PC-3 (cell line): ENCODE data around the gene NDUFA11. TPM values are rescaled to one million over a fixed set of nuclear protein-coding genes. Genes with fewer than 3 reads are reported as not detected.
A peak's percentile ranks its signal among the peaks of the same experiment; 100 is the strongest.

Source experiments
- ATAC-seq: fragments of 200-7000 bp; cut with Tn5 transposase; 2 replicates; pipeline ENCODE4 v1.9.1; 2020; ENCODE audit warnings: mild to moderate bottlenecking, moderate library complexity
- BruUV-seq: library from RNA; stranded (reverse); fragments of 400-500 nt; replicated peaks from 2 replicates; lab custom pipeline; 2021; lab: Mats Ljungman, UMichigan
- CTCF ChIA-PET: fragments of 300-600 bp; sonication (Branson Sonifier 250); formaldehyde crosslinking; loops from one replicate; lab custom pipeline; 2022; ENCODE audit warnings: antibody characterized with exemption; lab: Charles Lee
- POLR2A ChIA-PET: fragments of 300-600 bp; sonication (Branson Sonifier 250); formaldehyde crosslinking; loops from one replicate; lab custom pipeline; 2022; ENCODE audit warnings: antibody characterized with exemption; ENCODE audit not compliant: unreplicated experiment; lab: Charles Lee
- DNase-seq: peaks from one replicate; pipeline ENCODE4 v3.0.0-alpha.2; 2015
- H2AFZ ChIP-seq: fragments of 300-600 bp; sonication (generic); 2 replicates; pipeline ENCODE4 v1.6.0; 2016; ENCODE audit warnings: antibody characterized with exemption, low read length
- H3F3A ChIP-seq: fragments of 300-600 bp; sonication (generic); one replicate; pipeline ENCODE4 v1.6.0; 2017; ENCODE audit warnings: antibody characterized with exemption, low read length, control low read depth, mild to moderate bottlenecking; ENCODE audit not compliant: unreplicated experiment
- H3K27ac ChIP-seq: fragments of 300-600 bp; sonication (generic); 2 replicates; pipeline ENCODE4 v1.5.1; 2016; ENCODE audit warnings: mild to moderate bottlenecking, low read length
- H3K27me3 ChIP-seq: fragments of 300-600 bp; sonication (generic); 2 replicates; pipeline ENCODE4 v1.6.1; 2016; ENCODE audit warnings: low read length, mixed read lengths
- H3K36me3 ChIP-seq: fragments of 300-600 bp; sonication (generic); 2 replicates; pipeline ENCODE4 v1.6.1; 2016; ENCODE audit warnings: low read depth, mixed run types, low read length, mixed read lengths
- H3K4me1 ChIP-seq: fragments of 300-600 bp; sonication (generic); 2 replicates; pipeline ENCODE4 v1.5.1; 2016; ENCODE audit warnings: low read length; ENCODE audit not compliant: insufficient read depth
- H3K4me2 ChIP-seq: fragments of 300-600 bp; sonication (generic); 2 replicates; pipeline ENCODE4 v1.6.0; 2016; ENCODE audit warnings: low read length
- H3K4me3 ChIP-seq: fragments of 300-600 bp; sonication (generic); 2 replicates; pipeline ENCODE4 v1.5.1; 2016; ENCODE audit warnings: mild to moderate bottlenecking, low read length, mixed read lengths
- H3K79me2 ChIP-seq: fragments of 300-600 bp; sonication (generic); 2 replicates; pipeline ENCODE4 v1.6.1; 2017; ENCODE audit warnings: low read length, mixed read lengths
- H3K9ac ChIP-seq: fragments of 300-600 bp; sonication (generic); 2 replicates; pipeline ENCODE4 v1.6.0; 2016; ENCODE audit warnings: mild to moderate bottlenecking, low read length
- H3K9me2 ChIP-seq: fragments of 300-600 bp; sonication (generic); replicated peaks from 2 replicates; pipeline ENCODE4 v1.6.1; 2016; ENCODE audit warnings: mixed run types, low read length, mixed read lengths
- H3K9me3 ChIP-seq: fragments of 300-600 bp; sonication (generic); 2 replicates; pipeline ENCODE4 v1.6.1; 2016; ENCODE audit warnings: low read length, mixed read lengths
- H4K20me1 ChIP-seq: fragments of 300-600 bp; sonication (generic); 2 replicates; pipeline ENCODE4 v1.6.1; 2016; ENCODE audit warnings: low read length, mixed read lengths
- CTCF ChIP-seq: fragments of 300-600 bp; sonication (generic); conservative IDR thresholded peaks from 2 replicates; pipeline ENCODE4 v1.5.1; 2017; ENCODE audit warnings: antibody characterized with exemption, low read depth, mild to moderate bottlenecking, low read length
- EZH2 ChIP-seq: fragments of 300-600 bp; sonication (generic); IDR thresholded peaks from one replicate; pipeline ENCODE4 v1.6.1; 2017; ENCODE audit warnings: antibody characterized with exemption, mild to moderate bottlenecking, low read length; ENCODE audit not compliant: unreplicated experiment
- EZH2phosphoT487 ChIP-seq: fragments of 300-600 bp; sonication (generic); IDR thresholded peaks from 2 replicates; pipeline ENCODE4 v1.6.1; 2018; ENCODE audit warnings: mild to moderate bottlenecking, antibody characterized with exemption, low read length, borderline replicate concordance
- intact Hi-C: fragments of 100-400 bp; cut with micrococcal nuclease; formaldehyde crosslinking; loops from 2 replicates; pipeline ENCODE4 v1.9.0; 2023
- total RNA-seq: library from RNA; depleted of rRNA; stranded (reverse); fragments of >200 nt; gene quantifications from 2 replicates; pipeline ENCODE4 v1.2.3, GENCODE V29; 2014

The NDUFA11 gene
- total RNA-seq, 1 experiment from 2014 or later = 669 TPM

- TF ChIP-seq EZH2phosphoT487 = no peak
- ATAC-seq = no peak
- H2AFZ ChIP-seq = no peak overlapping the region
- no peaks in the 10 kb centered on the region for H3F3A ChIP-seq
- DNase-seq = no peak
- intact Hi-C loops = no loop called here
- peaks cover 35% of the 10 kb centered on the region for H3K36me3 ChIP-seq
- H3K9me2 ChIP-seq = no peaks in the 10 kb centered on the region
- H3K4me3 ChIP-seq = no peak overlapping the region
- H3K79me2 ChIP-seq = 0 out of 2 replicates have a peak, but pooled peaks cover 5% of the 10 kb centered on the region
- no peak overlapping the region for H3K9ac ChIP-seq
- POLR2A ChIA-PET = no interaction called here
- peaks cover 28% of the 10 kb centered on the region for H3K4me1 ChIP-seq
- H4K20me1 ChIP-seq = no peaks in the 10 kb centered on the region
- H3K9me3 ChIP-seq = no peaks in the 10 kb centered on the region
- H3K4me2 ChIP-seq = no peak overlapping the region
- BruUV-seq = no TSS peak
- no peak overlapping the region for H3K27ac ChIP-seq
- no peaks in the 10 kb centered on the region for H3K27me3 ChIP-seq
- CTCF ChIA-PET = no interaction called here
Measured at GRCh38 chr19:5917431-5918107, 14.0 kb upstream of the NDUFA11 start.

GRCh38 chr19:5916181-5916708 lies 12.7 kb upstream of the NDUFA11 start:
- Histone ChIP-seq H3K79me2 (0 out of 2 replicates have a peak, but pooled peaks cover 5% of the 10 kb centered on the region), H3K4me3 (no peak overlapping the region), H3K4me2 (peak overlapping the region; percentile 87), H3K27ac (peak overlapping the region; percentile 84; the same call in 1 of the 2 replicates), H4K20me1 (no peaks in the 10 kb centered on the region), H3K9me3 (no peaks in the 10 kb centered on the region), H2AFZ (no peak overlapping the region), H3K4me1 (peaks cover 28% of the 10 kb centered on the region), H3K27me3 (no peaks in the 10 kb centered on the region), H3F3A (no peaks in the 10 kb centered on the region), H3K9me2 (no peaks in the 10 kb centered on the region), H3K36me3 (peaks cover 24% of the 10 kb centered on the region; the same call in 1 of the 2 replicates), H3K9ac (no peak overlapping the region)
- no peak for DNase-seq
- TF ChIP-seq EZH2phosphoT487 (no peak), CTCF (no peak), EZH2 (no peak)
- no peak for ATAC-seq
- BruUV-seq = TSS peak; percentile 11
- CTCF ChIA-PET = no interaction called here
- POLR2A ChIA-PET = no interaction called here
- intact Hi-C loops = no loop called here

GRCh38 chr19:5915782-5916165 lies 12.2 kb upstream of the NDUFA11 start:
- Histone ChIP-seq H3K36me3 (peaks cover 21% of the 10 kb centered on the region; the same call in 1 of the 2 replicates), H4K20me1 (no peaks in the 10 kb centered on the region), H3K27ac (peak overlapping the region; percentile 84), H3K79me2 (0 out of 2 replicates have a peak, but pooled peaks cover 5% of the 10 kb centered on the region), H3K4me2 (peak overlapping the region; percentile 87), H2AFZ (no peak overlapping the region), H3K9ac (peak overlapping the region; percentile 69), H3K27me3 (no peaks in the 10 kb centered on the region), H3K4me1 (peaks cover 28% of the 10 kb centered on the region), H3K4me3 (peak overlapping the region; percentile 58; the same call in 1 of the 2 replicates), H3F3A (no peaks in the 10 kb centered on the region), H3K9me3 (no peaks in the 10 kb centered on the region), H3K9me2 (no peaks in the 10 kb centered on the region)
- BruUV-seq = no TSS peak
- ChIA-PET CTCF (no interaction called here), POLR2A (no interaction called here)
- no peak for DNase-seq
- intact Hi-C loops = loop anchor here (2.0 kb wide), 1 partner anchor 47 kb away; no protein-coding TSS in a partner anchor
- no peak for ATAC-seq
- TF ChIP-seq EZH2 = no peak
- TF ChIP-seq EZH2phosphoT487 = no peak
- no peak for TF ChIP-seq CTCF
